HepG2 (cell line): ENCODE results near the gene SCYGR5. TPM values are rescaled to one million over a fixed set of nuclear protein-coding genes. Genes with fewer than 3 reads are reported as not detected.

Experiments used
- ASH2L ChIP-seq: fragments of 300-600, 200-600 bp; sonication (generic); IDR thresholded peaks from 2 replicates; pipeline ENCODE4 v1.7.0; 2017; ENCODE audit warnings: low read depth, mild to moderate bottlenecking, moderate library complexity, mixed read lengths, low read length; ENCODE audit not compliant: insufficient read length
- ATF2 ChIP-seq: sonication (generic); formaldehyde crosslinking; IDR thresholded peaks from 2 replicates; pipeline ENCODE4 v1.4.0; 2020; ENCODE audit warnings: missing genetic modification reagents
- DDIT3 ChIP-seq: sonication (generic); formaldehyde crosslinking; IDR thresholded peaks from 2 replicates; pipeline ENCODE4 v1.4.0; 2020; ENCODE audit warnings: mild to moderate bottlenecking, missing genetic modification reagents
- FOXA3 ChIP-seq: IDR thresholded peaks from 2 replicates; pipeline ENCODE4 v1.6.1; 2016; ENCODE audit warnings: missing genetic modification reagents, missing compliant biosample characterization
- NAIF1 ChIP-seq: sonication (generic); formaldehyde crosslinking; IDR thresholded peaks from 2 replicates; pipeline ENCODE4 v1.5.0; 2020; ENCODE audit warnings: mild to moderate bottlenecking, missing genetic modification reagents, borderline replicate concordance
- SUZ12 ChIP-seq: fragments of 150-350 bp; IDR thresholded peaks from 2 replicates; pipeline ENCODE4 v1.6.1; 2014; ENCODE audit warnings: low read depth, low read length
- THRA ChIP-seq: sonication (generic); formaldehyde crosslinking; IDR thresholded peaks from 2 replicates; pipeline ENCODE4 v1.4.0; 2020; ENCODE audit warnings: missing genetic modification reagents, borderline replicate concordance
- TOPORS ChIP-seq: sonication (generic); formaldehyde crosslinking; IDR thresholded peaks from 2 replicates; pipeline ENCODE4 v1.8.0; 2023; ENCODE audit warnings: mild to moderate bottlenecking, missing genetic modification reagents
- ZFY ChIP-seq: sonication (generic); formaldehyde crosslinking; IDR thresholded peaks from 2 replicates; pipeline ENCODE4 v1.4.0; 2020; ENCODE audit warnings: missing genetic modification reagents
- ZNF549 ChIP-seq: sonication (generic); formaldehyde crosslinking; IDR thresholded peaks from 2 replicates; pipeline ENCODE4 v1.5.0; 2020; ENCODE audit warnings: missing genetic modification reagents
- ZUFSP ChIP-seq: sonication (generic); formaldehyde crosslinking; IDR thresholded peaks from 2 replicates; pipeline ENCODE4 v1.9.0; 2021; ENCODE audit warnings: missing genetic modification reagents, mild to moderate bottlenecking, borderline replicate concordance
- polyA plus RNA-seq, 8 experiments: library from polyadenylated mRNA; depleted of rRNA in 3 of 8; stranded (reverse) in 7 of 8; unstranded in 1 of 8; fragments of >200 nt; fragmentation: Illumina TruSeq in 4 of 8; extraction: Trizol in 4 of 8; gene quantifications; 2 replicates each; pipeline versions ENCODE4 v1.2.1 to v1.2.3, GENCODE V29; 2011 to 2016; ENCODE audit warnings: low read depth in 4 of 8, missing spikeins in 1 of 8, mixed read lengths in 1 of 8; ENCODE audit not compliant: insufficient read depth in 1 of 8
- total RNA-seq, 5 experiments: library from RNA; depleted of rRNA; stranded (reverse); fragments of >200 nt; fragmentation: Illumina TruSeq; extraction: Trizol; gene quantifications; 2 replicates each; pipeline ENCODE4 v1.2.3, GENCODE V29; 2016; ENCODE audit warnings: low read depth in 1 of 5

The SCYGR5 gene
- total and polyA plus RNA-seq, 2 of the 13 experiments (the other 11 are each of a cell fraction or from before 2014, with no cell fraction given): not detected

- TF ChIP-seq ATF2: no peak
- no peak for TF ChIP-seq ZUFSP (CRISPR knock-in tag)
- no peak for TF ChIP-seq ZNF549 (CRISPR knock-in tag)
- TF ChIP-seq ZFY (CRISPR knock-in tag): no peak
- no peak for TF ChIP-seq NAIF1
- no peak for TF ChIP-seq FOXA3 (CRISPR knock-in tag)
- TF ChIP-seq TOPORS: no peak
- no peak for TF ChIP-seq DDIT3
- no peak for TF ChIP-seq ASH2L
- no peak for TF ChIP-seq THRA (CRISPR knock-in tag)
- no peak for TF ChIP-seq SUZ12
Measured at GRCh38 chr2:227634201-227634600, 32.4 kb upstream of the SCYGR5 start (continued).
